ENCODE data around the gene GET3. TPM values are rescaled to one million over a fixed set of nuclear protein-coding genes. Genes with fewer than 3 reads are reported as not detected.

The GET3 gene
- total and polyA plus RNA-seq, 2 of the 13 experiments (the other 11 are each of a cell fraction or from before 2014, with no cell fraction given): 57.7 to 59.4 TPM

DNA sequence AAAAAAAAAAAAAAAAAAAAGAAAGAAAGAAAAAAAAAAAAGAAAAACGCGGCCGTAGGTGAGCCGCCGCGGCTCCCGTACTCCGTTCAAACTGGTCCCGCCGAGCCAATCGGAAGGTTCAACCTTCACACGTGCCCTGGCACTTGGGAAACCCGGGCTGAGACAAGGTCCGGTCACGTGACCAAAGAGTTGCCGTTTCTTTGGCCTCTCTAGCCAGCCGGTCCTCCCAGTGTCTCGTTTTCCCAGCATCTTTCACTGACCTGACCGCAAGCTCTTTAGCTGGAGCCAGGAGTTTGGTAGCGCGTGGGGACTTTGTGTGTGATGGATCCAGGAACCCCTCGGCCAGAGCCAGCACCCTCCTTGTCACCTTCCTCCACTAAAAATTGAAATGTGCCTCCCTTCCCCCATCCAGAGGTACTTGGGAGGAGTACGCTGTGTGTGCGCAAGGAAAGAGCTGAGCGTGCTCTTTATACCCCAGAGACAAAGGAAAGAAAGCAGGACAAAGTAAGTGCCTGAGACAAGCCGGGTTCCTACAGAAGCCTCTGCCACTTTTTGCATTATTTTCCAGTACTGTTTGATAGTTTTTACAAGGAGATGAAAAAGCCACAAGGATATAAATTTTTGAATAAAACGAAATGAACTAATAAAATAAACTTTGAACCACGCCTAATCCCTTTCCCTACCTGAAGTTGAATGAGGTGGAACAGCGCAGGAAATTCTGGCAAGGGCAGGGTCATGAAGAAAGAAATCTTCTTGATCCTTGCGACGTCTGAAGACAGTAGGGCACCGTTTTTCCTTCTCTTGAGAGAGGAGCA lies 14.5 kb upstream of the GET3 start (continued):
- TF ChIP-seq, protein P1, sequence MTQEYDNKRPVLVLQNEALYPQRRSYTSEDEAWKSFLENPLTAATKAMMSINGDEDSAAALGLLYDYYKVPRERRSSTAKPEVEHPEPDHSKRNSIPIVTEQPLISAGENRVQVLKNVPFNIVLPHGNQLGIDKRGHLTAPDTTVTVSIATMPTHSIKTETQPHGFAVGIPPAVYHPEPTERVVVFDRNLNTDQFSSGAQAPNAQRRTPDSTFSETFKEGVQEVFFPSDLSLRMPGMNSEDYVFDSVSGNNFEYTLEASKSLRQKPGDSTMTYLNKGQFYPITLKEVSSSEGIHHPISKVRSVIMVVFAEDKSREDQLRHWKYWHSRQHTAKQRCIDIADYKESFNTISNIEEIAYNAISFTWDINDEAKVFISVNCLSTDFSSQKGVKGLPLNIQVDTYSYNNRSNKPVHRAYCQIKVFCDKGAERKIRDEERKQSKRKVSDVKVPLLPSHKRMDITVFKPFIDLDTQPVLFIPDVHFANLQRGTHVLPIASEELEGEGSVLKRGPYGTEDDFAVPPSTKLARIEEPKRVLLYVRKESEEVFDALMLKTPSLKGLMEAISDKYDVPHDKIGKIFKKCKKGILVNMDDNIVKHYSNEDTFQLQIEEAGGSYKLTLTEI (CRISPR knock-in tag; conservative IDR thresholded peaks at IDR 0.05): no peak
- TF ChIP-seq, protein P2, sequence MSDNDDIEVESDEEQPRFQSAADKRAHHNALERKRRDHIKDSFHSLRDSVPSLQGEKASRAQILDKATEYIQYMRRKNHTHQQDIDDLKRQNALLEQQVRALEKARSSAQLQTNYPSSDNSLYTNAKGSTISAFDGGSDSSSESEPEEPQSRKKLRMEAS (IDR thresholded peaks at IDR 0.05): peak; percentile 91
- TF ChIP-seq ZC3H13 (CRISPR knock-in tag; IDR thresholded peaks at IDR 0.05) (peak; percentile 23; the same call in 1 of the 2 replicates), ZMYM3 (CRISPR knock-in tag; IDR thresholded peaks at IDR 0.05) (no peak), YEATS4 (CRISPR knock-in tag; IDR thresholded peaks at IDR 0.05; ENCODE audit: borderline replicate concordance) (peak; percentile 22; the same call in 1 of the 2 replicates)
- TF ChIP-seq, protein P3, sequence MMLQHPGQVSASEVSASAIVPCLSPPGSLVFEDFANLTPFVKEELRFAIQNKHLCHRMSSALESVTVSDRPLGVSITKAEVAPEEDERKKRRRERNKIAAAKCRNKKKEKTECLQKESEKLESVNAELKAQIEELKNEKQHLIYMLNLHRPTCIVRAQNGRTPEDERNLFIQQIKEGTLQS (CRISPR knock-in tag; IDR thresholded peaks at IDR 0.05): no peak

DNA sequence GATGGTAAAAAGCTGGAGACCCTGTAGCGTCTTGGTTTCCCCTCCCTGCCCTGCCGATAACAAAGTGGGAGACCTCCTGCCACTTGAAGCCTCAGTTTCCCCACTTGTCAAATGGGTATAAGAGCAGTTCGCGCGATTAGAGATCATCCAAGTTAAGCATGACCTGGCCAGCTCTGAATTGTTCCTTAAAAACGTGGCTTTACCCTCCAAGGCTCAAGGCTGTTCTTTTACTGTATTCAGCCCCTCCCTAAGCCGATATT lies 14.0 kb upstream of the GET3 start:
- Histone ChIP-seq H3K27me3 (ENCODE audit: control insufficient read depth in 1 of 2, insufficient read depth in 2 of 2, low read length in 2 of 2) (no peaks in the 10 kb centered on the region; a peak in 1 of 5 replicates), H4K20me1 (ENCODE audit: insufficient read depth, low read length) (no peaks in the 10 kb centered on the region), H3K36me3 (replicated peaks in 1 of 2; ENCODE audit: control insufficient read depth in 1 of 2, insufficient read depth in 2 of 2, low read length in 2 of 2) (peaks cover 2 to 11% of the 10 kb centered on the region in 2 experiments), H2AFZ (ENCODE audit: low read length) (peak overlapping the region; percentile 78), H3K9ac (ENCODE audit: insufficient read depth, low read depth, low read length) (peak overlapping the region; percentile 87), H3K4me1 (ENCODE audit: insufficient read depth, low read length) (peaks cover 20% of the 10 kb centered on the region), H3K27ac (ENCODE audit: extremely low read length, insufficient read depth, low read length) (peak overlapping the region; percentile 77), H3K4me3 (replicated peaks in 1 of 3; ENCODE audit: insufficient read depth in 1 of 3, low read depth in 2 of 3, low read length in 3 of 3) (peak overlapping the region; percentile 67 to 93 (median 92)), H3K79me2 (ENCODE audit: insufficient read depth, low read length) (peaks cover 53% of the 10 kb centered on the region), H3K9me3 (ENCODE audit: low read length) (no peaks in the 10 kb centered on the region), H3K4me2 (ENCODE audit: low read depth, low read length) (peak overlapping the region; percentile 98)
- in situ Hi-C loops (cut with HindIII; ENCODE audit: extremely low pct_ligation_motif_present, low pct_unique_long_range_greater_than_20kb) (no loop called here), intact Hi-C loops (cut with micrococcal nuclease; ENCODE audit: unreplicated experiment) (no loop called here)
- ChIA-PET CTCF (ENCODE audit: low intra/inter-chr PET ratio, low total read pairs) (no interaction called here), POLR2A (interaction anchor here (0.8 to 4.8 kb wide), 10 partner anchors 10 to 210 kb away, joined by 3 to 51 read pairs (median 7); partner anchors contain the start of genes FARSA, FBXW9, GET3 and JUNB)
- no TSS peak for BruUV-seq (replicated peaks)
- ATAC-seq (no peak), FAIRE-seq (peak; percentile 44), DNase-seq (ENCODE audit: low spot score) (no peak)
- WGBS (ENCODE audit: low lambda C conversion rate): 2% methylated on average over 7 of the region's 7 CpGs
- TF ChIP-seq ZNF629 (CRISPR knock-in tag; conservative IDR thresholded peaks at IDR 0.05): peak; percentile 91
- no peak for TF ChIP-seq ZFP90 (CRISPR knock-in tag; IDR thresholded peaks at IDR 0.05; ENCODE audit: borderline replicate concordance)
- TF ChIP-seq SMARCE1 (IDR thresholded peaks at IDR 0.05; ENCODE audit: borderline replicate concordance): no peak
- TF ChIP-seq, protein P4, sequence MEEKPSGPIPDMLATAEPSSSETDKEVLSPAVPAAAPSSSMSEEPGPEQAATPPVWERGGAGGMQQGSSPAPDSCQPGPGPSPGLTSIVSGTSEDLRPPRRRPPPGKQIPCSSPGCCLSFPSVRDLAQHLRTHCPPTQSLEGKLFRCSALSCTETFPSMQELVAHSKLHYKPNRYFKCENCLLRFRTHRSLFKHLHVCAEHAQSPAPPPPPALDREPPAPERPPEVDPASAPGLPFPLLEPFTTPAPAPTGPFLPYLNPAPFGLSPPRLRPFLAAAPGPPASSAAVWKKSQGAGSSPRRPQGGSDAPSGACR (CRISPR knock-in tag; IDR thresholded peaks at IDR 0.05): no peak
- no peak for TF ChIP-seq SRF (IDR thresholded peaks at IDR 0.05; ENCODE audit: low read depth, low read length)
- TF ChIP-seq ZNF296 (CRISPR knock-in tag; conservative IDR thresholded peaks at IDR 0.05): no peak
- TF ChIP-seq CBX5 (CRISPR knock-in tag; IDR thresholded peaks at IDR 0.05; ENCODE audit: borderline replicate concordance): no peak
- TF ChIP-seq ZSCAN20 (CRISPR knock-in tag; IDR thresholded peaks at IDR 0.05; ENCODE audit: borderline replicate concordance): no peak
- no peak for TF ChIP-seq XBP1 (CRISPR knock-in tag; IDR thresholded peaks at IDR 0.05)
- 0 out of 2 replicates have a peak, but pooled peaks have one; percentile 5 for TF ChIP-seq ZNF709 (CRISPR knock-in tag; IDR thresholded peaks at IDR 0.05)
- TF ChIP-seq HES4 (CRISPR knock-in tag; IDR thresholded peaks at IDR 0.05; ENCODE audit: borderline replicate concordance): 0 out of 2 replicates have a peak, but pooled peaks have one; percentile 24
- TF ChIP-seq ARHGAP35 (CRISPR knock-in tag; IDR thresholded peaks at IDR 0.05; ENCODE audit: borderline replicate concordance): no peak
- no peak for TF ChIP-seq ZNF253 (CRISPR knock-in tag; IDR thresholded peaks at IDR 0.05; ENCODE audit: borderline replicate concordance)
- no peak for TF ChIP-seq PLRG1 (conservative IDR thresholded peaks at IDR 0.05)
- no peak for TF ChIP-seq SETDB1 (CRISPR knock-in tag; IDR thresholded peaks at IDR 0.05; ENCODE audit: borderline replicate concordance)
- no peak for TF ChIP-seq NFATC3 (CRISPR knock-in tag; IDR thresholded peaks at IDR 0.05)

All from HepG2 (cell line).